Raji (cell line): Measurements from ENCODE around the gene AGBL5.

Experiments
- POLR2A ChIP-seq: IDR thresholded peaks from 2 replicates; pipeline ENCODE4 v1.6.1; 2011; ENCODE audit warnings: low read depth, low read length, control low read depth; ENCODE audit not compliant: insufficient read depth

Gene AGBL5, protein sequence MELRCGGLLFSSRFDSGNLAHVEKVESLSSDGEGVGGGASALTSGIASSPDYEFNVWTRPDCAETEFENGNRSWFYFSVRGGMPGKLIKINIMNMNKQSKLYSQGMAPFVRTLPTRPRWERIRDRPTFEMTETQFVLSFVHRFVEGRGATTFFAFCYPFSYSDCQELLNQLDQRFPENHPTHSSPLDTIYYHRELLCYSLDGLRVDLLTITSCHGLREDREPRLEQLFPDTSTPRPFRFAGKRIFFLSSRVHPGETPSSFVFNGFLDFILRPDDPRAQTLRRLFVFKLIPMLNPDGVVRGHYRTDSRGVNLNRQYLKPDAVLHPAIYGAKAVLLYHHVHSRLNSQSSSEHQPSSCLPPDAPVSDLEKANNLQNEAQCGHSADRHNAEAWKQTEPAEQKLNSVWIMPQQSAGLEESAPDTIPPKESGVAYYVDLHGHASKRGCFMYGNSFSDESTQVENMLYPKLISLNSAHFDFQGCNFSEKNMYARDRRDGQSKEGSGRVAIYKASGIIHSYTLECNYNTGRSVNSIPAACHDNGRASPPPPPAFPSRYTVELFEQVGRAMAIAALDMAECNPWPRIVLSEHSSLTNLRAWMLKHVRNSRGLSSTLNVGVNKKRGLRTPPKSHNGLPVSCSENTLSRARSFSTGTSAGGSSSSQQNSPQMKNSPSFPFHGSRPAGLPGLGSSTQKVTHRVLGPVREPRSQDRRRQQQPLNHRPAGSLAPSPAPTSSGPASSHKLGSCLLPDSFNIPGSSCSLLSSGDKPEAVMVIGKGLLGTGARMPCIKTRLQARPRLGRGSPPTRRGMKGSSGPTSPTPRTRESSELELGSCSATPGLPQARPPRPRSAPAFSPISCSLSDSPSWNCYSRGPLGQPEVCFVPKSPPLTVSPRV

DNA sequence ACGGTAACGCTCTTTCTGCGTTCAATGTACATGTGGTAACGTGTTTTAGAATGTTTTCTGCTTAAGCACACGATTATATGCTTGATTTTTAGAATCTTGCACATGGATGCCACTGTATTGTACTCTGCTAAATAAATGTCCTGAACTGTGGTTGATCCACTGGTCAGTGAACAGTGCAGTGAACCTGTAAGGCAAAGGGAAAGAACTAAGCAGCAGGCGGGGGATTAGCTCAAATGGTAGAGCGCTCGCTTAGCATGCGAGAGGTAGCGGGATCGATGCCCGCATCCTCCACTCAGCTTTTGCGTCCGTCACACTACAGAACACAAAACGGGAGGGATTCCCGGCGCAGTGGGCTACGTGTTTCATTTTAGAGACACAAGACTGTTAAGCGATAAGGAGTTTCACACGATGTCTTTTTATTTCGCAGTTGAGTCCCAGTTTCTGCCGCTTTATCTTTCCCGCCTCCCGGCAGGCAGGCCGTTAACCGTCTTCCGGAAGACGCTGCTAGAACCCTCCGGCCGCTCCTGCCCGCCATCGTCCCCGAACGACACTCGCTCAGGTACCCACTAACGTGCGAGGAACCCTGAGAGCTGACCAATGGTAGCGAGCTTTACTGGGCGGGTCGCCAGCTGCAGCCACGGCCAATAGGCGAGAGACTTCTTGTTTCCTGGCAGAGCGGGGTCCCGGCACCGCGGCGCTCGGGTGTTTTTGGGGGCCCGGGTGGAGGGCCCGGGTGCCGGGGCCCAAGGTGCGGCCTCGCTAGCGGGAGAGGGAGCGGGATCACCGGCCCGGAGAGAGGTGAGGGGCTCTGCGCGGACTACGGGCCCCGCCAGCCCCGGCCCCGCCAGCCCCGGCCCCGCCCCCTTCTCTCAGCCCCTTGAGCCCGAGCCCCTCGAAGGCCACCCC, at the start of gene AGBL5:
TSS of gene AGBL5 (plus strand) at position 673 of the 906 bp plus-strand sequence. CDS start 1,291 bp downstream, outside the sequence.
- TF ChIP-seq POLR2A, result peak; percentile 81

DNA sequence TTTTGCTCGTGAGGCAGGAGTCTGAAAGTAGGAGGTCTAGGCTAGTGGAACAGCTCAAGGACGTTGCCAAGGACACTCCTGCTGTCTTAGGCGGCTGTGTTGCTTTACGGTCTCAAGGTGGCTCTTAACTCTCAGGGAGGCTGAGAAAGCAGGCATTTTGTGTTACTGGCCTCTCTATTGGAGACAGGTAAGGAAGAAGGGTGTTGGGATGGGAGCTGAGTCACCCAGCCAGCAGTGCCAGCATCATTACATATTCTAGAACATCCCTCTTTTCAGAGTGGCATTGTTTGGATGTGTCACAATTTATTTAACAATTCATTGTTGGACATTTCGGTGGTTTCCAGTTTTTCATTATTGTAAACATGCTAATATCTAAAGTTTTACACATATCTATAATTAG, 49.5 kb upstream of the AGBL5 start:
- no peak for TF ChIP-seq POLR2A

DNA sequence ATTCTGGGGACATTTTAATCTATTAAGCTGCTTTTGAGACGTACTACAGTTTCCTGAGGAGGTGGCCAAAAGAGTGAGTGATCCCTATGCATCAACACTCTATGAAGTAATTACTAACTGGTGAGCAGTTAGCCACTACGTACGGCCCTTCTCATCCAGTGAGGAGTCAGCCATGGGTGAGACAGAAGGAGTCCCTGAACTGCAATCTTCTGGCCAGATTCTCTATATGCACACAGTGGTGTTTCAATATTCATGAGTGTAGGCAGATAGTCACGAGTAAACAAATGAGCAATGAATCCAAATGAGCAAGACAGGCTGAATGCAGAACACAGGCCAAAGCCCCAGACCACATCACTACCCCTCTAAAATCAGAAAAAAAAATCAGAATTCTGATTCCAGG, 48.5 kb upstream of the AGBL5 start:
- TF ChIP-seq POLR2A, result no peak

DNA sequence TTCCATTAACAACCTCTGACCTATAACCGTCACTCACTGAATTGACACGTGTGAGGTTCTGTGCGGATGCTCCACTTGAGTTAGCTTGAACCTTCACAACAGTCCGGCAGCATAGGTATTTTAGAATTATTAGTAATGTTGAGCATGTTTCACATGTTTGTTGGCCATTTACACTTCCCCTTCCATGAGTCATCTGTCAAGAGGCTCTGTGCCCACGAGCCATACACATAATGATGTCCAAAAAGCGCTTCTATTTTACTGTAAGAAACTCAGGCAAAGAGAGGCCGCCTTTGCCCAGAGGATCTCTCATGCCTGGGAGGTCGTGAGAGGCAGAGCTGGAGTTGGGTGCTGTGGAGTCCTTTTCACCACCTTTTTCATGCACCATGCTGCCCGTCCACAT, 47.6 kb upstream of the AGBL5 start:
- no peak for TF ChIP-seq POLR2A

DNA sequence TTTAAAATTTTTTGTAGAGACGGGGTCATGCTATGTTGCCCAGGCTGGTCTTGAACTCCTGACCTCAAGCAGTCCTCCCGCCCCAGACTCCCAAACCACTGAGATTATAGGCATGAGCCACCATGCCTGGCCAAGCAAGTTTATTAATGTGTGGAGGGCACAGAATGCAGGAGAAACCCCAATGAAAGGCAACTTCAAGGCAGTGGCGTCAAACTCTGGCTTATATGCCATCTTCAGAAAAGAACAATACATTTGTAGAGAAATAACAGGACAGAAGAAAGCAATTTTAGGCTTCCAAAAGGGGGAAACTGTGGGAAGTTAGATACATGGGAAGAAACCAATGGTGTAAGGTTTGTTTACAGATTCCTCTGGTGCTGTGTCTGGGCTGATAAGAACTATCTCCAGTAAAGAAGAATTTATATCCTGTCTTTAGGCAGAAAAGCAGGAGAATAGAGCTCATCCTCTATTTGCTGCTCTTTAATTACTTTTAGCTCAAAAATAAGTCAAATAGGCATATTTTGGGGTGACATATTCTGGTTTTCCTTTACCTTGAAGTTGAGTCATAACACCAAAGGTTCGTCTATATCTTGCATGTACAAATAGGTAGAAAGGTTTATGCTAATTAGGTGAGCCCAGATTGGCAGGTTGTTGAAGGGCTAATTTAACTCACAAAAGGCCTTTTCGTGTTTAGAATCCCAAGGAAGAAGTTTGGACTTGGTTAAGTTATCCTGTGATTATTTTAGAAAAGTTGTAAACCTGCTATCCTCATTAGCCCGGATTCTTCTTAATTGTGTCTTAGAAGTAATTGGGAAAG, 44.7 kb upstream of the AGBL5 start:
- no peak for TF ChIP-seq POLR2A

DNA sequence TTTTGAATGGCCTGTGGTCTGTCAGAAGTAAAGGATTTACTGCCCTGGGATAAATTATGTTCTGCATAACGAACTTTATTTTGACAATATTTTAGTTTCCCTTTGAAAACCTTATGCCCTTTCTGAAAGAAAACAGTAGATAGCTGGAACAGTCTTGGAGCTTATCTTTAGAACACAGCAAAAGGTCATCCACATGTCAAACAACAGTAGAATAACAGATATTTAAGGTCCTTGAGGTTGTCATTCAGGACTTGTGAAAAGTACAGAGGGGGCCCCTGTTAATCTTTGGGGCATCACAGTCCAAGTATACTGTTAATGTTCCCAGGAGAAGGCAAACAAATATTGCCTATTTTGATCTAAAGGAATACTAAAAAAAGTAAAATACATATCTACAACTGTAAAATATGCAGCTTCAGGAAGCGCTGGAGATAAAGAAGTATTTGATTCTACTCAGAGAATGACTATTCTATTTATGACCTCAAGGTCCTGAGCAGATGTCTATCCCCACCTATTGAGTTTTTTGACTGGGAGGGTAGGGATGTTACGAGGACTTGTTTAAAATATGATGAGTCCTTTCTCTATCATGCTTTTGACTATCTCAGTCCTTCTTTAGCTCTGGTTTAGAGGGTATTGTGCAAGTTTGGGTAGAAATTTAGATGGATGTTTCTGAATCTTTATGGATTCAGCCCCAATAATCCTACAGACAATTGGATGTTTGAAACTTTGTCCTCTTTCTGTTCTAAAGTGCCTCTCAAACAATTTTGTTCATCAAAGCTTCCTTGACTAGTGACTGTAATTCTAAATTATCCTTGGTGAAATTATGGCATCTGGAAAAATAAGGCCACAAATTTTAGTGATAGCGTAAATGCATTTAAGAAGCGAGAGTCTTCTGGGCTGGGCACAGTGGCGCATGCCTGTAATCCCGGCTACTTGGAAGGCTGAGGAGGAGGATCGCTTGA, 43.8 kb upstream of the AGBL5 start:
- TF ChIP-seq POLR2A, result no peak

DNA sequence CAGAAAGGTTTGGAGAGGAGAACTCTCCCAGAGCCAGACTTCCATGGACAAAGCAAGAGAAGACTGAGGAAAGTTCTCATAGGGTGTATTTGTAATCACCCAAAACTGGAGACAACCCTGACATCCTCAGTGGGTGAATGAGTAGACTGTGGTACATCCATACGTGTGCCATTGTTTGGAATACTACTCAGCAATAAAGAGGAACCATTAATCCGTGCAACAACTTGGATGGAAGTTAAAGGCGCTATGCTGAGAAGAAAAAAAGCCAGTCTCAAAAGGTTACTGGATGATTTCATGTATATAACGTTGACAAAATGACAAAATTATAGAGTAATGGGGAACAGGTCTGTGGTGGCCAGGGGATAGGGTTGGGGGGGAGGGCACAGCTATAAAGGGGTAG, 42.8 kb upstream of the AGBL5 start:
- TF ChIP-seq POLR2A, result no peak

DNA sequence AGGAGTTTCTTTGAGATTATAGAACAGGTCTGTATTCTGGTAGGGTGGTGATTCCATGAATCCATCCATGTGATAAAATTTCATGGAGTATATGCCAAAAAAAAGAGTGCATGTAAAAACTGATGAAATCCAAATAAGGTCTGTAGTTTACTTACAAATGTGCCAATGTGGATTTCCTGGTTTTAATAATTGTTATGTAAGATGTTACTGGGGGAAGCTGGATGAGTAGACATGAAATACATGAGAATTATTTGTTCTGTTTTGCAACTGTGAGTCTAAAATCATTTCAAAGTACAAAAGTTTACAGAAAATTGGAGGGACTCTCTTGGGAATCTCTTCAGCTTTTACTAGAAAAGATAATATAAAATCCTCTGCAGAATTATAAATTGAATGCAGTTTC, 42.4 kb upstream of the AGBL5 start:
- TF ChIP-seq POLR2A, result no peak

DNA sequence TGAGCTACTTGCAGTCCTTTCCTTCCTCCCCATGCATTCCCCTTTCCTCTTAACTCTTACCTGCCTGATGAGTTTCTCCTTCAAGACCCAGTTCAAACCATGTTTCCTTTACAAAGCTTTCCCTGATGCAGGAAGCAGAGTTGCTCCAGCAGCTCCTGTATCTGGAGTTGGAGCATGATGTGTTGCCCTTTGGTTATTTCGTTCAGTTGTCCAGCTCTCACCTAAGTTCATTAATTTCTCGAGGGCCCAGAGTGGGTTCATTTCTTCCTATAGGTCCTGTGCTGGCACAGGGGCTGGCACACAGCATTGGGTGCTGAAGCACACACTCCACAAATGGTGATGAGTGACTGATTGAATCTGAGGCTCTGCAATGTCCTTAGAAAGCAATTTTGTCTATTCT, 41.8 kb upstream of the AGBL5 start:
- no peak for TF ChIP-seq POLR2A

DNA sequence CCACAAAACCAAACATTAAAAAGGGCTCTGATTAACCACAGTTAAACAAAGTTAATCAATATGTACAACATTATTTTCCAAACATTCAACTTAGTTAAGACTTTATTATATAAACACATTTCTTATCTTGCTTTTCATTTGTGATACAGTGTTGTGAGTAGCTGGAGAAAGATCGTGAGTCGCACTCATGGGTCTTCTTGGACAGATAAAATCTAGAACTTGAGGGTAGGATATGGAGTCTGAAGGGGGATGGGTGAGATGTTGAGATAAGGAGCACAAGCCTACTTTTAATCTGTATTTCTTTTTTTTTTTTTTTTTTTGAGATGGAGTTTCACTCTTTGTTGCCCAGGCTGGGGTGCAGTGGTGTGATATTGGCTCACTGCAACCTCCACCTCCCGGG, 41.3 kb upstream of the AGBL5 start:
- no peak for TF ChIP-seq POLR2A

DNA sequence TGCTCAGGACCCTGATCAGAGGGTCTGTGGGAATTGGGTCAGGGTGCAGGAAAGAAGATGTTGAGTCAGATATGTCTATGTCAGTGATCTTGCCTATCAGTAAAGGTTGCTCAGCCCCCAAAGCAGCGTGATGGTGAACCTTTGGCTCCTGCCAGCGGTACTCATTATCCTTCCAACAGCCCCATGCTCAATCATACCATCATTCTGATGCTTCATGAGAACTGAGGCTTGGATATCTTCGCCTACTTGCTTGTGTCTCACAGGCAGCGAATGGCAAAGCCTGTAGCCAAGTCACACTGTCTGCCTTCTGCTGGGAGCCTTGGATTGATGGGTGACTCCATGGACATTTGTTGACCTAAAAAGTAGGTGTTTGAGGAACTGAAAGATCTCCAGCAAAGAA, 37.7 kb upstream of the AGBL5 start:
- no peak for TF ChIP-seq POLR2A

DNA sequence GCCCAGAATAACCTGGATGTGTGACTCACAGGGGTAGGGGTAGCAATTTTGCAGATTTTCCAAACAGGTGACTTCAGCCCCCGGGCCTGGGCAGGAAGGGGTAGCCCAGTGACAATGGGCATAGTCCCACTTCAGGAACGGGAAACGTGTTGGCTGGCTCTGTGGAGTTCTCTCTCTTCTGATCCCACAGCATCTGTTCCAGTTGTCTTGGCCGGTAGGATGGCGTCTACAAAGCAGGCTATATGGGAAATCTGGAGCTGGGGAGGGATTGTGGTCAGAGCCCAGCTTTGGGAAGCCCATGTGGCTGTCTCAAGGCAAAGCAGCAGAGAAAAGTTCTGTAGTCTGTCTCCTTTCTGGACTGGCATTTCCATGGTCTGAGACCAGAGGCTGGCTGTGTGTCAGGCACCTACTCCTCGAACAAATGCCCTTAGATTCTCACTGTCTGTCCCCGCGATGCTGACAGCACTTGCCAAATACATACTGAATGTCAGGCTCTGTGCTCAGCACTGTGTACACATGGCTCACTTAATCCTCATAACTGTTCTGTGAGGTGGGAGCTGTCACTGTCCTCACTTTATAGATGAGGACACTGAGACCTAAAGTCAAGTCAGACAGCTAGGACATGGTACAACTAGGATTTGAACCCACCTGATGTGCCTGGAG, 36.6 kb upstream of the AGBL5 start:
- TF ChIP-seq POLR2A, result no peak
